Activated T-cell treated with anti-CD3 and anti-CD28 coated beads, Interleukin-2, amount 50 U/mL, for 1 hour (primary cell): ENCODE results near the gene FOXK2.

Source experiments
- DNase-seq: peaks from one replicate; pipeline ENCODE4 v3.0.0-alpha.2; 2020

The FOXK2 gene

GRCh38 chr17:82611140-82612058 lies 91.9 kb downstream of the FOXK2 start:
- no peak for DNase-seq

GRCh38 chr17:82613283-82614094 lies 94.0 kb downstream of the FOXK2 start:
- DNase-seq: no peak

- DNase-seq: no peak
These were observed 94.6 kb downstream of the FOXK2 start for GRCh38 chr17:82614095-82614631.

DNA sequence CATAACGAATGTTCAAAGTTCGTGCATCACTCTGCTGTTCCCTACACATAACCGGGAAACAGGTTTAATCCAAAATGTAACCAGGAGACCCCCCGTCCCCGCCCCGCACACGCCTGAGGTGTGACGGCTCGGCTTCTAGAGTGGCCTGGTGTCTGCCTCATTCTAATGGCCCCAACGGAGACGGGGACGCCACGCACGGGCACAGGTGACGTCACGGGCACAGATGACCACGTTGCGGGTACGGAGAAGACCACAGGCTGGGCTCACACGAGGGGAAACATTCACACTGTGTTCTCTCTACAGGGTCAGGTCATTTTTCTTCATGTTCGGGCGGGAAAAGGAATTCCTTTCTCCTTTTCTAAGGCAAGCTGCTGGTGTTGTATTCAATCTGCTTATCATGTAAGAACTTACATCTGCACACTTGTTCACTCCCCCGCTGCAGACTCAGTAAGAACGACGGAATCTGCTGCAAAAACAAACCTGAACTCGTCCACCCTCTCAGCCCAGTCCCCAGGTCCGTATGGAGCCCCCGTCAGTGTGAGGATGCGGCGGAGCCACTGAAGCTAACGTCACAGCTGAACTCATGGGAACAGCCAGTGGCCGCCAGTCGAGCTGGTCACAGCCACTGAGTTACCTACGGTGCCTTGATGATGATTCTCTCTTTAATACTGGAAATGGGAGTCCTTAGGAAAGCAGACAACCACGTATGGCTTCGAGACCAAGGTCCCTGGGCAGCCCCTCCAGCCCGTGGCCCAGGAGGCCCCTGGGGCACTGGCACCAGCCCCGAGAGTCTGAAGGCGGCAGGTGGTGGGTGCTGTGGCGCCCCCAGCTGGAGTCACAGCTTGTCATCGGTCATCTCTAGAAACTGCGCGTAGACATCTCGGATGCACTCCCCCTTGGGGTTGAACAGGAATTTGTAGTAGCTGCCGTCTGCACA lies 95.8 kb downstream of the FOXK2 start:
- DNase-seq: no peak

DNA sequence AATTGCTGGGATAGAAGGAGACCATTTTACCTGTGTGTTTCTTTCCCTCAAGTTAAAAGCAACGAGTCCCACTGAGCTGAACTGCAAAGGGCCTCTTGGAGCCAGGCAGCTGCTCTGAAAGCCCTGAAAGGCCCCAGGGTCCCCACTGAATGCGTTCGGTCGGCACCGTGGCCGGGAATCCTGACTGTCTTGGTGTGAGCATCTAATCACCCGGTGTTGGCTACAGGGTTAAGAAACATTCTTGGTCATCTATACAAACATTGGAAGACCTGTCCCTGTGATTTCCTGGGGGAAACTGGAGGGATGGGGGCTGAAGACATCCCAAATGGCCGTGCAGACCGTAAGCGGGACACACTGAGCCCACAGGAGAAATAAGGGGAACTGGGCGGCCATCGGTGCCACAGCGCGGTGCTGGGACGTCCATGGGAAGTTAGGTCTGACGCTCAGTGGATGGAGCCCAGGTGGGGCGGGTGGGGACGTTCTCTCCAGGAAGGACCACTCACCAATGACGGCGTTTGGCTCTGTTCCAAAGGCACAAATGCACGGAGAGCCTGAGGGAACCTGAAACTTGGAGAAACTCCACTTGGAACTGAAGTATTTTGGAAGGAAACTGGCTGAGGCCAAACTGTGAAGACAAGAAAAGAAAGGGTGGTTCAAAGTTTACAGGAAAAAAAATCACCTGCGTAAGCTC lies 96.6 kb downstream of the FOXK2 start:
- DNase-seq: no peak

- DNase-seq: no peak
These were observed 99.7 kb downstream of the FOXK2 start for GRCh38 chr17:82619211-82619610.

DNA sequence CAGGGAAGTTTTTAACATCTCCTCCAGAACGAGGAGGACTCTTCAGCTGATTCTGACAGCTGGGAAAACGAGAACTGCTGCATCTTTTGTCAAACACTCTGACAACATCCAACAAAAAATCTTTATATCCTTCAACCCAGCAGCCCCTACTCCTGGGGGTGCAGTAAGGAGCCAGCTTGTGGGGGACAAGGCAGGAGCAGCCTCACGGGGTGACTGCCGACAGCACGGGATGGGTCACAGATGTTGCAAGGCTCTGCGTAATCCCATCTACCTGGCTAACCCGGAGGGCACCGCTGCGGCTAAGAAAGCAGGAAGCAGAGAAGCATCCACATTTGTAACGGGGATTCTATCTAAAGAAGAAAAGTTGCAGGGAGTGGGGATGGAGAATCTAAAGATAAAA lies 100.1 kb downstream of the FOXK2 start:
- DNase-seq: no peak

GRCh38 chr17:82623707-82624106 lies 104.2 kb downstream of the FOXK2 start:
- DNase-seq: no peak

GRCh38 chr17:82627405-82627804 lies 107.9 kb downstream of the FOXK2 start:
- no peak for DNase-seq

DNA sequence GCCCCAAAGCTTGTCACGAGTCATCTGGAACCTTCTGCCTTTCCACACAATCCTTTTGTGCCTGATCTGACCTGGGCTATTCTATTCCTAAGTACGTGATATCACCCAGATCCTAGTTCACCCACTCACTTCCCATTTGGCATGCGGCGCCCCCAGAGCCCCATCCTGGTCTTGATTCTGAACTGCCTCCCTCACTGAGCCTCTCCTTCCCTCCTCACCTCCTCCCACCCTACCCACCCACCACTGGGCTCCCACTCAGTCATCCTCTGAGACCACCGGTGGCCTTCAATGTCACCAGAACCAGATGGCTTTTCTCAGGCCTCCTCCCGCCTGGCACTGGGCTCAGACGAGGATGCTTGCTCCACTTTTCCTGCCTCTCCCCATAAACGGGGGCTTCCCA lies 110.2 kb downstream of the FOXK2 start:
- DNase-seq: no peak

DNA sequence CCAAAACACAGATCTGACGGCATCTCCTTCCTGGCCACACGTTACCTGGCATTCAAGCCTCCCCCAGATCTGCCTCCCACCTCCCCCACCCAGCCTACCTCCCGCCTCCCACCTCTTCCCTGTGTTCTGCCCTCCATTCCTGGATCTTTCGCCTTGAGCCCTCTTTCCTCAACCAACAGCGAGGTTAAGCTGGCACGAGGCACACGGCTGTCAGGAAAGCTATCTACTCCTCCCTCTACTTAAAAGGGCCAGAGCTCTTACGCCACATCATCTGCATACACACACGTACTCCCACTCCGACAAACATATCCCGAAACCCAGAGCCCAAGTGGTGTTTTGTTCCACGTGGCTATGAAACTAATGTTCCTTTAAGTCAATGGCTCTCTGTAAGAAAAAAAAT lies 110.7 kb downstream of the FOXK2 start:
- no peak for DNase-seq

DNA sequence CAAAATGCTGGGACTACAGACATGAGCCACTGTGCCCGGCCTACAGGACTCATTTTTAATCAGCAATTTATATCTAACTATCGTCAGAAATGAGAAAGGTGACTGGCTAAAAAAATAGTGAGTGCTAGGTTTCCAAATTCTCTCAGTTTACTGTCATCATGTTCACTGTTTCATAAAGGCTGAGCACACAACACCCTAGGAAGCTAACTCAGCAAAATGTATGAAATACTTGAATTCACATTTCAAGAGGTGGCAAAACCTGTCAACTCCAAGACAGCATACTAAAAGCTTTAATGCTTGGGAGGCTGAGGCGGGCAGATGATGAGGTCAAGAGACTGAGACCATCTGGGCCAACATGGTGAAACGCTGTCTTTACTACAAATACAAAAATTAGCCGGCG lies 112.0 kb downstream of the FOXK2 start:
- no peak for DNase-seq

- DNase-seq: no peak
These were observed 112.9 kb downstream of the FOXK2 start for GRCh38 chr17:82632451-82632850.

GRCh38 chr17:82633343-82633742 lies 113.8 kb downstream of the FOXK2 start:
- no peak for DNase-seq

GRCh38 chr17:82636626-82637598 lies 117.4 kb downstream of the FOXK2 start:
- no peak for DNase-seq

- no peak for DNase-seq
These were observed 118.7 kb downstream of the FOXK2 start for GRCh38 chr17:82638183-82638773.

- no peak for DNase-seq
These were observed 120.1 kb downstream of the FOXK2 start for GRCh38 chr17:82639628-82640027.

DNA sequence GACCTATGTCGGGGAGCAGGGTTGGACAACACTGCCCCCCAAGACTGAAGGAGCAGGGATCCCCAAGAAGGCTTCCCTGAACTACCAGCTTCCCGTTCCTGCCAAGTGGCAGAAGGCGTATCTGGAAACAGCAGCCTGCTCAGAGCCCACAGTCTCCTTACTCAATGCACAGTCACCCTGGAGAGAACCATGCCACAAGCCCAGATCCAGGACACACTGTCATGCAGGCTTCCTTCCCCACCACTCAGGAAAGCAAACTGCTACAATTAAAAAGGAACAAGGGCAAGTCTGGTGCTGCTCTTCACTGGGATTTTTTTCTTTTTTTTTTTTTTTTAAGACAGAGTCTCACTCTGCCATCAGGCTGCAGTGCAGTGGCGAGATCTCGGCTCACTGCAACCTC lies 120.5 kb downstream of the FOXK2 start:
- no peak for DNase-seq

GRCh38 chr17:82642022-82642421 lies 122.5 kb downstream of the FOXK2 start:
- no peak for DNase-seq

DNA sequence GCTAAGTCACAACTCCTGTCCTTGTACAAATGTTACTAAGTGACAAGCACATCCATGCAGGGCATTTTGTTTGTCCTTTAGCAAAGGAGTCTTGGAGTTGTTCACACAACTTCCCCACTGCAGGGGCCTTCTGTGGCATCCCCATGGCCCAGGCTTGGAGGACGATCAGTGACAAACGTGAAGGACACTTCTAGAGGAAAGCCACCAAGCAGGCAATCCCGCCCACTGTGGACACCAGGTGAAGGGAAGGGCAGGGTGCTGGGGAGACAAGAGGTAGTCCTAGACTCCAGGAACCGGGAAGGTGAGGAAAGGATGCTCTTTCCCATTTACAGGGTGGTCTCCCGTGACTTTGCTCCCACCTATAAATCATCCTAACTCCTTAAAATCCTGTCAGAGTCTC lies 124.6 kb downstream of the FOXK2 start:
- DNase-seq: no peak
